GM19023 (cell line): ENCODE measurements around the gene SYNDIG1.

Experiments
- ATAC-seq: cut with Tn5 transposase; IDR thresholded peaks from one replicate; pipeline ENCODE4 v1.9.1; 2021; ENCODE audit warnings: mild to moderate bottlenecking, moderate library complexity; ENCODE audit not compliant: unreplicated experiment

Gene SYNDIG1

DNA sequence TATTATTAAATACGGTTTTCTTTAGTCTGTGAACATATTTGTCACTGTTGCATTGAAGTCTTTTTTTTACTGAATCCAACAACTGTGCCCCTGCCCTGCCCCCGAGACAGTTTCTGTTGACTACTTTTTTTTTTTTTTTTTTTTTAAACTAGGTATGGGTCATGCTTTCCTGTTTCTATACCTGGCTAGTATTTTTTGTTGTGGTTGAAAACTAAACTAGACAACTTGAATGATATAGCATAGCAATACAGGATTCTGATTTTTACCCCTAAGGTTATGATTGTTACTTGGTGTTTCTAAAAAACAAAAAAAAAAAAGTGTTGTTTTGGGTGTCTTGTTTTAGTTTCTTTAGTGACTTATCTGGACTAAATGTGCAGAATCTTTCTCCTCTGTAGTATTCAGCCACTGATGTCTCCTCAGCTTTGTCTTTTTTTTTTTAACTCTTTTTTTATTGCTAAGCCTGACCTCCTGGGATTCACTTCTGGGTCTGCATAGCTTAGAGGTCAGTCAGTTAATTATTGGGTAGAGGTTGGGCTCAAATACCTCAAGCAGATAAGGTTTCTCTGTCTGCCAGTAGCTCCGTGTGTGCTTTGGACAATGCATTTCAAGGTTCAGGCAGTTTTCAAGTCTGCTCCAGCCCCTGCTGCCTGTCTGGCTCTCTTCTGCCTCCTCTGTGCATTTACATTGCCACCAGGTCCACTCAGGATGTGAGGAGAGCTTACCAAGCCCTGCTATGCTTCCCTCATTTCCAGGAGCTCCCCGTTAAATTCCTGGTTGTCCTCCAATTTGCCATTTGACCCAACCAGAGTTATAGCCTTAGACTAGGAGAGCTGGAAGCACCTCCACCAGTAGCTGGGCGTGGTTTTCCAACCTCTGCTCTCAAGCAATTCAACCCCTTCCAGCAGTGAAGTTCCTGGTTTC, 91.4 kb downstream of the SYNDIG1 start:
- no peak for ATAC-seq

DNA sequence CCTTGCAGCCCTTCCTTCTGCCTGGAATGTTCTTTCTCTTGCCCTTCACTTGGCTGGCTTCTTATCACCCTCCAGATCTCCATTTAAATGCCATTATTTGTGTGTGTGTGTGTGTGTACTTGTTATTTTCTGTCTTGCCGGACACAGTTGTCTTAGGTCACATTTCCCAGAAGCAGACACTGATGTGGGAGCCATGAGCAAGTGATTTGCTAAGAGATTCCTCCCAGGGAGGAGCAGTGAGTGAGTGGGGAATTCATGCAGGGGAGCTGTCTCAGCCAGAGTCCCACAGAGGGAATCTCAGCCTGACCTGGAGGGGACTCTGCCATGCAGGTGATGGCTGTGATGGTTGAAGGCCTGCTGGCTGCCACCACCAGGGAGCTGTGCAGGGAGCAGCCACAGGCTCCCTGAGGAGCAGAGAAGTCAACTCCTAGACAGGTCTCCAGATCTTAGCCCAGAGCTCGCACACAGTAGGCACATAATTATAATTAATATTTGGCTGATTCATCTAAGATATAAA, 96.5 kb downstream of the SYNDIG1 start:
- no peak for ATAC-seq

DNA sequence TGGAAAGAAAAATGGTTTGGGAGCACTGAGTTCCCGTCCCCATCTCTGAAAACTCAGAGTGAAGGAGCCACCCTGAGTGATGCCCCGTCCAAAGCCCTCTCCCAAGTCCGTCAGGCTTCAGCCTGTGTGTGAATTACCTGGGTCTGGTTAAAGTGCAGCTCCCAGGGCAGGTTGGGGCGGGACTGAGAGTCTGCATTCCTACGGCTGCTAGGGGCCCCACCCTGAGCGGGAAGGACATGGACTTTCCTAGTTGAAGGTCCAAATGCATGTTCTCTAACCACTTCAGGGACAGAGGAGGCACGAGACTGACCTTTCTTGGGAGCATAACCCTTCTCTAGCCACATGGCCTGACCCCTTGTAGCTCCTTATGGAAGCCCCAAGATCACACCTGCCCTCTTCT, 97.2 kb downstream of the SYNDIG1 start:
- no peak for ATAC-seq

DNA sequence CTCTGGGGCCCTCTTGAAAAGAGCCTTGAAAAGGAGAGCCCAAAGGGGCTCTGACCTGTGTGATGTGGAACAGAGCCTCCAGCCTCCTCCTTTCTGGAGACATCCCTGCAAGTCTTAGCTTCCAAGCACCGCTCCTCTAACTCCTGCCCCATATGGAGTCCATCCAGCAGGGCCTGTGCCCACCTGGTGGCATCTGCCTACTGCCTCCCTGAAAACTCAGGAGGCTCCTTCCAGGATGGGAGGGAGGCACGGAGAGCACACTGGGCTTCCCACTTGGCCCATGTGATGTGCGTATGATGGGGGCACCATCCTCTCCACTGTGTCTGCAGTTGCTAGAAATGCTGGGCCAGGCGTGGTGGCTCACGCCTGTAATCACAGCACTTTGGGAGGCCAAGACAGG, 98.1 kb downstream of the SYNDIG1 start:
- ATAC-seq, result no peak

DNA sequence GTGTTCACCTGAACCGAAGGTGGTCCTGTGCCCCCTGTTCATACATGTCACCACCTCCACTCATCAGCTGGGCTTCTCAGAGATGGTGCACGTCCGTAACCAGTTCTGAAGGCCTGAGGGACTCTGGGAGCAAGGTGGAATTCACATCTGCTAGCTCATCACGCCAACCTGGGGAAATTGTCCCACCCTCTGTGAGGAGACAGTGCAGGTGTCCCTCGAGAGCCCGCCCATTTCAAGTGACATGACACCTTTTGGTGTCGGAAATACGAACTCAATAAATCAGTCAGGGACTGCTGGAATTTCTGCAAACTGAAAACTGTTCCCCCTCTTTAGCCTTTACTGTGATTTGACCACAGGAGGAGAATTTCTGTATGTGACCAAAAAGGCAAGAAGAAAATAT, 99.4 kb downstream of the SYNDIG1 start:
- ATAC-seq, result no peak

DNA sequence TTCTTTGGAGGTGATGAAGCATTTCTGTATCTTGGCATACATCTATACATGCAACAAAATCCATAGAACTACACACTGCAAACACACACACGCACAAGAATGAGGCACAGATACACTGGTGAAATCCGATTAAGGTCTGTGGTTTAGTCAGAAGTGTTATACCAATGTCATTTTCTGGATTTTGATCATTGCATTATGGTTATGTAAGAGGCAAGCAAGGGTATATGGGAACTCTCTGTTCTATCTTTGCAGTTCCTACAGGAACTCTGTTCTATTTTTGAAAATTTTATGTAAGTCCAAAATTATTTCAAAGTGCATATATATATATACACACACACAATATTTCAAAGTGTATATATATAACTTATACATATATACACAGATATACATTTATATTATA, 101.7 kb downstream of the SYNDIG1 start:
- no peak for ATAC-seq

DNA sequence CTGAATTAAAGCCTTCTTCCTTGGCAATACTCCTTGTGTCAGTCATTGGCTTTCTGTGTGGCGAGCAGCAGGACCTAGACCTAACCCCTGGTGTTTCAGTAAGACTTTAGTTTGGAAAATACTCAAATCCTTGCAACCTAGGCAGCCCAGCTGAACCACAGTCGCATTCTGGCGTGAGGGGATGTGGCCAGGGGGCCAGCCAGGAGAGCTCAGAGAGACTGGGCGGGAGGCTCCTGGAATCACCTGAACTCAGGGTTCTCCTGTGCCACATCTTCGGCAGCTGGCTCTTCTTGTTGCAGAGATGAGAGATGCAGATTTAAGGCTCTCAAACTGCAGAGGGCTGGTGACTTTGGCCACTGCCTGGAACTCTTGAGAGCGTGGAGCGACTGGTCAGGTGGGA, 102.7 kb downstream of the SYNDIG1 start:
- ATAC-seq, result no peak

DNA sequence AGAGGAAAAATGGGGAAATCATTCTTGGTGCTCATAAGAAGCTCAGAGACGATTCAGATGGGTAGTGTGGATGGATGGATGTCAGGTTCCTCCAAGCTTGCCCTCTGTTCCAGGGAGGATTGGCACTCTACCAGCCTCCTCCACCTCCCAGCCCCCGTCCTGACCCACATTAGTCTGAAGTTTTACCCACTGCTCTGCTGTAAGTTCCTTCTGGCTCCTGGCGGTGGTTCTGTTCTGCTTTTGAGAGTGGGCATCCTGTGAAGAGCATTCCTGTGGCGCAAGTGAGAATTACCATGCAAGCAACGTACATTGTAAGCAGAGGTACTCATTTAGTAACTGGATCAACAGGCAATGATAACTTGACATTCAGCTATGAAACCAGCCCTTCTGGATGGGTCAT, 103.4 kb downstream of the SYNDIG1 start:
- ATAC-seq, result no peak

DNA sequence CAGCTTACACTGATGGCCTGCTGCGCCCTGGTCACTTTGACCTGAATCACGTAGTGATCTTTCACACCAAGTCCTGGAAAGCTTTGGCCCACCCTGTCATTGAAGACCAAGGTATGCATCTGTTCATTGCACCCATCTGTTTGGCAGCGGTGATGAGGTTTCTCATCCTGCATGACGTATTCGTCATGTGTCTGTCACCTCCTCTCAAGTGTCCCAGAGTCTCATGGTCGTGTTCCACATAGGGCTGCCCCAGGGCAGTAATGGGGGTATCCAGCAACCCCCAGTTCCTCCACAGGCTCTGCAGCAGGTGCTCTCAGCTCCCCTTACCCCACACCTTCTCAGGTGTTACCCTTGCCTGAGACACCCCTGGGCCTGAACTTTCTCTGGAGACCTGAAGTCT, 104.1 kb downstream of the SYNDIG1 start:
- no peak for ATAC-seq

DNA sequence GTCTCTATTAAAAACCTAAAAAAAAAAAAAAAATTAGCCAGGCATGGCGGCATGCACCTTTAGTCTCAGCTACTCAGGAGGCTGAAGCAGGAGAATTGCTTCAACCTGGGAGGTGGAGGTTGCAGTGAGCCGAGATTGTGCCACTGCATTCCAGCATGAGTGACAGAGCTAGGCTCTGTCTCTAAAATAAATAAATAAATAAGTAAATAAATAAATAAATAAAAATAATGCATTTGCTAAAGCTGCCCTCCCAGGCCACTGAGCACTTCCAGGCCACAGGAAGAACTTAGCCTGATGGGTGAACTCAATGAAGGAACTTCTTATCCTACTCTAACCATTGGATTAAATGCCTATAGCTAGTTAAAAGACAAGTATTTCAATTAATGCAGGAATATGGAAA, 104.9 kb downstream of the SYNDIG1 start:
- ATAC-seq, result no peak

DNA sequence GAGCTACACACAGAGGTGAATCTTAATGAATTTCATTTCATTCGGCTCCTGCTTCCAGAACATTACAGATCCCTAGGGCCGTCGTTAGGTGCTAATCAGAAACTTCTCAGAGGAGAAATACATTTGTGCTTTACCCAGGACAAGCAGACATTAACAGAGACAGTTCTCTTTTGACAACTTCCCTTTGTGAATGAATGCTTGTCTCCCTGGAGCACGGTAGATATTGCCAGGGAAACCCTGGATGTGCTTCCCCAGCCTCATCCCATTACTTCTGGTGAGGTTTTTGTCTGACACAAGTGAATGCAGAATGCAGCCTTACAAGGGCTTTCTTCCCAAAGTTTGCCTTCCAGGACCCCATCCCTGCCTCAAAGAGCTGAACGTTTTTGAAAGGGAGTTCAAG, 105.4 kb downstream of the SYNDIG1 start:
- ATAC-seq, result no peak

DNA sequence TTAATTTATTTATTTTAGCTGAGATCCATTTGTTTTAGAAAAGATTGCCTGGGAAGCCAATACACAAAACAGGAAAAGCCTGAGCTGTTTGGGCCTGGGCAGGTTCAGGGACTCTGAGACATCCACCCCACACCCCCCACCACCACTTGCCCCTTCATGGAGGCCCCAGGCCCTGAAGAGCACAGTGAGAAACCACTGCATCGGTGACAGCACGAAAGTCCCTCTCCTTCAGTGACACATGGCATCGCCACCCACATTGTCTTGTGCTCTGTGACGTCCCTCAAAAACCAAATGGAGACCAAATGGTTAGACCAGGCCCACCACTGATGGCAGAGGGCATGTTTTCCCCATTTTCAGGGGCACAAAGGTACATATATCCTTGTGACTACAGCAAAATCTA, 106.4 kb downstream of the SYNDIG1 start:
- ATAC-seq, result no peak

DNA sequence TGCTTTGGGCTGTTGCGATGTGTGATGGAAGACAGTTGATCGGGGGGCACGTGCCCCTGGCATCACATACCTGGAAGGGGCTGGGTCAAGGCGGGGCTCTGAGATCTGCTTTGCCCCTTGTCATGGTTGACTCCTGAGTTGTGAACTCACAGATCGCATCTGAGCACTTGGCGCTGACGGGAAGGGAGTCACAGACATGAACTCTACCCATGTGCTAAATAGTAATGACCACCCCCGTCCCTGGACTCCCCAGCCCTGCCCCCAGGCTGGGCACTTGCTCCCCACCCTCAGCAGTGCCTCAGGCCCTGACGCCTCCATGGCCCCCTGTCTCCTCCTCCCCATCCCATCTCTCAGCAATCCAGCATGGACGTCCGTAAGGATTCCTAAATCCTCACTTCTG, 107.0 kb downstream of the SYNDIG1 start:
- no peak for ATAC-seq

DNA sequence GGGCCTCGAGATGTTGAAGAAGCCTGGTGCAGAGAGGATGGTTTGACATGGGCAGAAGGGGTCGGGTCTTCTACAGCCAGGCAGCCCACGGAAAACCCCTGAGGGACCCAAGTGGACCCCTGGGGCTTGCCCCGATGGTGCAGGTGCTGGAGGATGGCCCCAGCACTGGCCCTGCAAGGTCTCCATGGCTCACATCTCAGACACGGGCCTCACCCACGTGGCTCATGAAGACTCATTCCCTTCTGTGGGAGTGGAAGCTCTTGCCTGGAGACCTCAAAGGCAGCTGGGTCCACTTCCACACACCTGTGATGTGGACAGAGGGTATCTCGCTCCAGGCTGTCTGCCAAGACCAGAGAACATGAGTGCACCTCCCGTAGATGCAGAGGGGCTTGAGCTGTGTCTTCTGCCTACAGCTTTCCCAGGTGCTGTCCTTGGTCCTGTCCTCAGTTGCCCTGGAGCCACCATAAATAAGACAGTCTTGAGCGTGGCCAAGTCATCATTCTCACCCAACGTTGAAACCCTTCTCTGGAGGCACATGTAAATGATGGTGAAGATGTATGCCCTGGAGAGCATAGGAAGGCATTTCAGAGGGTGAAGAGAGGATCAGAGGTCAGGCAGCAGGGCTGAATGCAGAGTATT, 108.0 kb downstream of the SYNDIG1 start:
- ATAC-seq, result no peak

DNA sequence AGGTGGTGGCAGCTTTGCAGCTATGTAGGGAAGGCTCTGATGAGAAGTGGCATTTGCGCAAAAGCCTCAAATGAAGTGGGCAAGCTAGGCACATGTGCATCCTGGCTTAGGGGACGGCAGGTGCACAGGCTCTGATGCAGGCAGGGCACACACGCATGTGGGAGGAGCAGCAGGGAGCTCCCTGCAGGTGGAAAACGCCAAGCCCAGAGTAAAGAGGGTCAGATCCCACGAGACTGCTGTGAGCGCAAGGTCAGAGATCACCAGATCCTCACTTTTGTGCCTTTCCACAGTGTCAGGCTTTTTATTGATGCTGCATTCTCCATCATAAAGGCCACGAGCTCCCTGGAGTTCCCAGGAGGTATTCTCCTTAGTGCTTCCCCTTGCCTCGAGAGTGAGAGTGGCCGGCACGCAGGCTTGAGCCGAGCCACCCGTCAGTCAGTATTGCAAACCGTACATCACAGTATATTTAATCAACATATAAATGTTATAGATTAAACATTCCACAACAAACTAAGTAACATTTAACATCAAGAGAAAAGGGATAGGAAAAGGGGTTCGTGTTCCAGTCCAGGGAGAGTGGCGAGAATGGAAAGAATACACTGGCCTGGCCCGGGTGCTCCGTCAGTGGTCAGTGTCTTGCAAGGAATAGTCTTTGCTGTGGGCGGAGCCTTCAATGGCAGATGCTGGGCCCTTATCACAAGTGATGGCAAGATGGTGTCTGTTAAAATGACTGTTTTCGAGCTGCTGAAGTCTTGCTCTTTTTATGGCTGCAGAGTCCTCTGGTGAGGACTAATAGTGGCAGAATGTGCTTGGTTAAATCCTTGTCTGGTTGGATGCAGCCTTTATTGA, 109.4 kb downstream of the SYNDIG1 start:
- no peak for ATAC-seq

DNA sequence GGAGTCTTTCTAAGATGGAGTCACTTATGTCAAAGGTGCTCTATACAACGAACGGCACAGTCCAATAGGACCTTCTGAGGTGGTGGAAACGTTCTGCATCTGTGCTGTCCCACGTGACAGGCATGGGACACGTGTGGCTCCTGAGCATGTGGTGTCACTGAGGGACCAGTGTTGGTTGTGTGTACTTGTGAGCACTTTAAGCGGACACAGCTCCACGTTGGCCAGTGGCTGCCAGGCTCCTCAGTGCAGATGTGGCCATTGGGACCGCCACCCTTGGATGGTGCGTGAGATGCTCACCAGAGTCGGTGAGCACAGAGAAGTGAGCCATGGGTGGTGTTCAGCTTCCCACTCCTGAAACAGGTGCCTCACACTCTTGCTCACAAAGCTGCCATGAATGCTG, 110.0 kb downstream of the SYNDIG1 start:
- no peak for ATAC-seq

DNA sequence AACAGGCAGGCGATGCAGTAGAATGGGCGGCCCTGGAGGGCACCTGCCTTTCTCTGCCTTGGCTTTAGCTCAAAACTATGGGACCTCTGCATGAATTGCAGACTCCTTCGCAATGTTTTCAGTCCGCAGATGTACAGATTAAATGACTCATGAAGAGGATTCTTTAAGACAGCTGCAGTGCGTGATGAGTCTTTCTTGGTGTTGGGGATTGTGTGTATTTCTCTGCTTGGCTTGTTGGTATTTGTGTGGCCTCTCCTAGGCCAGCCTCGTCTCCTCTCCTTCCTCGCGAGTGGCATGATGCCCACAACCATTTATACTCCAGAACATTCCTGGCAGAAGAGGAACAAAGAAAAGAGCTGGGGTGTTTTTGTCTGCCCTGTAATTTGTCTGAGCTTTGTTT, 110.6 kb downstream of the SYNDIG1 start:
- ATAC-seq, result no peak

DNA sequence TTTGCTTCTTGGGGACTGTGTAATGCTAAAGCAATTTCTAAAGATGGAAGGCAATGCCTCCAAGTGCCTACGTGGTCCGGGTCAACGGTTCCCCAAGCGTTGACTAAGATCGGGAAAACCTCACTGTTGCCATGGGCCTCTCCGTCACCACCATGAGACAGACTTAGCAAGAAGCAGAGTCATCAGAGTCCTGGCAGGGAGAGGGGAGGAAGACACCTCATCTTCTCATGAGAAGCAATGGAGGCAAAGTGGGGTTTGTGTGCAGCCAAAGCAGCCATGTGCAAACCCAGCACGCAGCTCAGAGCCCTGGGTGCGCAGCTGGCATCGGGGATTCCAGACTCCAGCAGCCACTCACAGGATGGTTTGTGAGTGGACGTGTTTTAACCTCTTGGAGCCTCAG, 111.4 kb downstream of the SYNDIG1 start:
- no peak for ATAC-seq

DNA sequence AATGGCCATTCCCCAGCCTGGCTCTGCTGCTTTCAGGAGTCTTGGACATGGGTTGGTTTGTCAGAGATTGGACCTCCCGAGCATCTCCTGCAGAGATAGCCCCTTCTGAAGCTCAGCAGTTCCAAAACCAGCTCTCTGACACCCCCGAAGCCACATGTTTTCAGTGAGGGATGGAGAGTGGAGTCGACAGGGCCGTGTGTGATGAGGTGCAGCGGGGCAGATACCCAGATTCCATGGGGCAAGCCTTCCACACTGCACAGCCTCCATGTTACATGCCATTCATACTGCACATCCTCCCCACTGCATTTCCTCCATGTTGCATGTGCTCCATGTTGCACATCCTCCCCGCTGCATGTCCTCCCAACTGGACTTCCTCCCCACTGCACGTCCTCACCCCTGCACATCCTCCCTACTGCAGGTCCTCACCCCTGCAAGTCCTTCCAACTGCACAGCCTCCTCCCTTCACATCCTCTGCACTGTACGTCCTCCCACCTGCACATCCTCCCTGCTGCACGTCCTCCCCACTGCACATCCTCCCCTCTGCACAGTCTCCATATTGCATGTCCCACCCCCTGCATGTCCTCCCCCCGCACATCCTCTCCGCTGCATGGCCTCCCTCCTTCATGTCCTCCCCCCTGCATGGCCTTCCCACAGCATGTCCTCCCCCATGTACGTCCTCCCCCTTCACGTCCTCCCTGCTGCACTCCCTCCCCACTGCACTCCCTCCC, 112.2 kb downstream of the SYNDIG1 start:
- no peak for ATAC-seq

DNA sequence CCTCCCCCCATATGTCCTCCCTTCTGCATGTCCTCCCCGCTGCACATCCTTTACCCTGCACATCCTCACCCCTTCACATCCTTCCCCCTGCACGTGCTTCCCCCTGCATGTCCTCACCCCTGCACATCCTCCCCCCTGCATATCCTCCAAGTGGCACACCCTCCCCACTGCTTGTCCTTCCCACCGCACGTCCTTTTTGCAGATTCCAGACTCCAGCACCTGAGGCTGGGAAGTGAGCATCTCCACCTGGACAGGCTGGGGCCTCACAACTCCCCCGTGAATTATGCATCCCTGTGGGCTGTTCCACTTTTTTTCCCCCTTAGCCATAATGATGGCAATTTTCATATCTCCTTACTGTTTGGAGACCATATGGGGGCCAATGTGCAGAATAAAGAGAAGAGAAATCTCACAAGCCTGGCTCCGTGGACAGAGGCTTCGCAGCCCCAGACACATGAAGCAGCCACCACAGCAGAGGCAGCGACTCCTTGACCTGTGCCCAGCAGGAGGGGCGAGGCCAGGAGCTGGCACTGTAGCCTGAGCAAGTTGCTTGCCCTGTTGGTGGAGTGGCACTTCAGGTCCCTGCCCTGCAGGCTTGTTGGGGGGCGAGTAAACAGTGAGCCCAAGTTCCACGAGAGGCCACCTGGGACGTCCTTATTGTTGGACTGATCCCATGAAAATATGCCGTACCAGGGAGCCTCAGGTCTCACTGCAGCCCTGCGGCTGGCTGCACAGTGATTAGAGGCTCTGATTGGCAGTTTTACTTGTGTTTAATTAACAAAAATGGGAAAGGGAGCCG, 113.1 kb downstream of the SYNDIG1 start:
- no peak for ATAC-seq
